ENCODE results near the gene GRIA1.
"Not testable (repeated sequence)": the region's sequence is repeated elsewhere in the genome, so short reads cannot be mapped to it uniquely, and the experiment has no call there.

GRIA1 gene

GRCh38 chr5:153791339-153791738, 300.9 kb downstream of the GRIA1 start:
- no peak for DNase-seq

- DNase-seq = no peak
Observed at GRCh38 chr5:153792305-153792704, 301.8 kb downstream of the GRIA1 start.

- no peak for DNase-seq
Observed at GRCh38 chr5:153793699-153794098, 303.2 kb downstream of the GRIA1 start.

- DNase-seq = no peak
Observed at GRCh38 chr5:153794327-153794726, 303.9 kb downstream of the GRIA1 start.

- no peak for DNase-seq
Observed at GRCh38 chr5:153796527-153796926, 306.1 kb downstream of the GRIA1 start.

- DNase-seq = no peak
Observed at GRCh38 chr5:153797484-153797883, 307.0 kb downstream of the GRIA1 start.

- no peak for DNase-seq
Observed at GRCh38 chr5:153798830-153799229, 308.4 kb downstream of the GRIA1 start.

GRCh38 chr5:153799466-153799865, 309.0 kb downstream of the GRIA1 start:
- DNase-seq = no peak

- no peak for DNase-seq
Observed at GRCh38 chr5:153802050-153802821, 311.8 kb downstream of the GRIA1 start.

- DNase-seq = no peak
Observed at GRCh38 chr5:153807801-153808200, 317.3 kb downstream of the GRIA1 start.

GRCh38 chr5:153809166-153809565, 318.7 kb downstream of the GRIA1 start:
- no peak for DNase-seq

- DNase-seq = no peak
Observed at GRCh38 chr5:153813901-153814300, 323.4 kb downstream of the GRIA1 start.

- DNase-seq = no peak
Observed at GRCh38 chr5:153816870-153817269, 326.4 kb downstream of the GRIA1 start.

GRCh38 chr5:153818626-153819025, 328.2 kb downstream of the GRIA1 start:
- DNase-seq = no peak

- DNase-seq = no peak
Observed at GRCh38 chr5:153823036-153823435, 332.6 kb downstream of the GRIA1 start.

GRCh38 chr5:153824909-153825308, 334.4 kb downstream of the GRIA1 start:
- DNase-seq = no peak

- DNase-seq = no peak
Observed at GRCh38 chr5:153827397-153827796, 336.9 kb downstream of the GRIA1 start.

GRCh38 chr5:153829510-153830065, 339.1 kb downstream of the GRIA1 start:
- no peak for DNase-seq

GRCh38 chr5:153831973-153832372, 341.5 kb downstream of the GRIA1 start:
- no peak for DNase-seq

- DNase-seq = no peak
Observed at GRCh38 chr5:153835891-153836515, 345.5 kb downstream of the GRIA1 start.

GRCh38 chr5:153849303-153850113, 359.0 kb downstream of the GRIA1 start:
- DNase-seq = not testable (repeated sequence)

- DNase-seq = no peak
Observed at GRCh38 chr5:153860195-153860886, 369.9 kb downstream of the GRIA1 start.

- not testable (repeated sequence) for DNase-seq
Observed at GRCh38 chr5:153862906-153863305, 372.4 kb downstream of the GRIA1 start.
